ENCODE results near the gene SLC43A2.

SLC43A2 gene

DNA sequence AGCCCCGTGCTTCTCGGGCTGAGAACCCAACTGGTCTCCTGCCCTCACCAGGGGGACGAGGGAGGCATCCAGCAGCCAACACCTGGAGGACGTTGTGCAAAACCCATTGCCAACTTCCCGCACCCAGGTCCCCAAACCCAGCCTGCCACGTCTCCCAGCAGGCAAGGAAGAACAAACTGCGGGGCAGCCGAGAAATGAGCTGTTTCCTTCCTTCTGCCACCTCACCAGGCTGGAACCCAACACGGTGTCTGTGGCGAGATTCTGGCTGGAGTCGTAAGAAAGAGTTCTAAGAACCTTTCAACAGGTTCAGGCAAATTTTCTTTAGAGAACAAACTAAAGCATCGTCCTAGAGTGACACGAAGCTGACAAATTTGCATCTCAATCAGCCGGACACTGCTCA is 3.6 kb downstream of the SLC43A2 start:
- no peak for DNase-seq

DNA sequence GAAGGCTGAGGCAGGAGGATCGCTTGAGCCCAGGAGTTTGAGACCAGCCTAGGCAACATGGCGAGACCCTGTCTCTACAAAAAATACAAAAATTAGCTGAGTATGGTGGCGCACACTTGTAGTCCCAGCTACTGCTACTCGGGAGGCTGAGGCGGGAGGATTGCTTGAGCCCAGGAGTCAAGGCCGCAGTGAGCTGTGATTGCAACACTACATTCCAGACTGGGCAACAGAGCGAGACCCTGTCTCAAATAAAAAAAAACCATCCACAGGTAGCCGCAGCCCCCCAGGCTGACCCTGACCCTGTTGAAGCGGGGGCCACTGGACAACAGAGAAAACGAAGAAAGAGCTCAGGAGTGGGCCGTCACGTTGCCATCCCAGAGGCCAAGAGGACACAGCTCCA is 4.0 kb downstream of the SLC43A2 start:
- DNase-seq = no peak

DNA sequence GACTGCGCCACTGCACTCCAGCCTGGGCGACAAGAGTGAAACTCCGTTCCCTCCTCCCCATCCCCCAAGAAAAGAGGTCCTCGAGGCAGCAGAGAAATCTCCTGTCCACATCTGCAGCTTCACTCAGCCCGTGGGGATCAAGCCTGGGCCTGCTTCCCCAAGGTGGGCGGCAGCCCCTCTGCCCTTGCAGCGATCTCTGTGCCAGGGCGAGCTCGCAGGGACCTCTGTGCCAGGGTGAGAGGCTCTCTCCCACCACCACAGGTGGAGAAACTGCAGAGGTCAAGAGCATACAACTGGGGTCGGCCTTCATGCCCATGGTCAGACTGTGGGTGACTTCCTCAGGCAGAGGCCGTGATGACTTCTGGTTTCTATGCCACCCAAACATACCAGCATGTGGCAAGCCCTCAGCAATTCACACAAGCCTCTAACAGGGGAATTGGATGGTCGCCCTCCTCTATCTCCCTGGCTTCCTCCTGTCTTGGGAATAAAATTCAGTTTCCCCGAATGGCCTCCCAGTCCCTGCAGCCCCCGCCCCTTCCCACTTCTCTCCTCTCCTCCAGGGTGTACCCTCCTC is 5.5 kb downstream of the SLC43A2 start:
- DNase-seq = no peak

DNA sequence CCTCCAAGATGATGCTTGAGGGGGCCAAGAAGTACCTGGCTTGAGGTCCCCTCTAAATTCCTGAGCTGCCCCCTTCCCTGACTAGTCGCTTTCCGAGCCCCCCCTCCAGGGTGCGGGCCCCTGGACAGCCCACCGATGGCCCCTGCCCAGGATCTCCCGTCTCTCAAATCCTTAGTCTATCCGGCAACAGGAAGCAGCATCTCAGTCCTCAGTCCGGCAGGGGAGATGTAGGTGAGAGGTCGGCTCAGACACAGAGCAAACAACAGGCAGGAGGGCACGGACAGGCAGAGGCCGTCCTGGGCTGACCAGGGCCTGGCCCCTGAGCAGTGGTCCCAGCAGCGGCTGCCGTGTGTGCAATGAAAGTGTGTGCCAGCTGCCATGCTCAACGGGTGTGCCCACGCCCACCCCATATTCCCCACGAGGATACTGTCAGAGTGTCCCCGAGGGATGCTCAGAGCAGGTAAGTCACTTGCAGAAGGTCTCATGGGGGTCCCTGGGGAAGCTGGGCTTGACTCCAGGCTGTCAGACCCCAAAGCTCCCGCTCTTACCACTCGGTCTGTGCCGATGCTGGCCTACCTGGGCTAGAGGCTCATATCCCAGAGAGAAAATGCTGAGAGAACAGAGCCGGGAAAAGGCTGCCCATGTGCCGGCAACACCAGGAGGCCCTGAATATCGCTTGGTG is 7.2 kb downstream of the SLC43A2 start:
- no peak for DNase-seq

DNA sequence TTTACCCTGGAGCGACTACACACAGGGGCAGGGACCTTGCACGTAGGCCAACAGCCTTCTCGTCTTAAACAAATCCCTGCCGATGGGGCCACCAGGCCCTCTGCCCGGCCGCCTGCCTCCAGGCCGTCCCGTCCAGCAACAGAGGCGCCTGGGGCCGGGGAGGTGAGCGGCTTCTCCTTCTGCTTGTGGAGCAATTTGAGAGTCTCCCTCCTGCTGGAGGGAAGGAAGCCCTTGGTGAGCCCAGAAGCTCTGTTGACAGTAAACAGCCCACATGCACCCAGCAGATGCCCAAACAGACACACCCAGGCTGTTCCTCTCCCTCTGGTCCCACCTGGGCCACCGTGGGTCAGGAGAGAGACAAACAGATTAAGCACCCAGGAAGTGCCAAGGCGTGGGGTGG is 8.1 kb downstream of the SLC43A2 start:
- DNase-seq = no peak

DNA sequence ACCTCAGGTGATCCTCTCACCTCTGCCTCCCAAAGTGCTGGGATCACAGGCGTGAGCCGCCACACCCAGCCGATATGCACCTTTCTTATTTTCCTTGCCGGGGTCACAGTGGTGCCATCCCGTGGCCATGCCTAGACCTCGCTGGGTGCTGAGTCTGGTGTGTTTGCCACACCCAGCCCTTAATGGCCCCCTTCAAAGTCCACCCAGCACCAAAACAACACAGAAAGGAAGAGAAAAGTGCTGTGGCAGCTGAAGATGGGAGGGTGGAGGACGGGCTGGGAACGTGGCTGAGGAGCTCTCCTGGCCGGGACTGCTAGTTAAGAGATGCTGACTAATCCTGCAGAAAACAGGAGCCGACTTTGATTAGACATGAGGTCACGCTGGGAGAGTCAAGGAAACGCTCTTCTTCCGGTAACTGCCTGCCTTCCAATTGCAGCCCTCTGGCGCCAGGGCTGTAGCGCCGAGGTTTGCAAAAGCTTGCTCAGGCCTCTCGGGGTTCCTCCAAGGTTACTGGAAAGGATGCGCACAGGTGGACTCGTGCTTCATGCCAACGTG is 10.9 kb downstream of the SLC43A2 start:
- no peak for DNase-seq

DNA sequence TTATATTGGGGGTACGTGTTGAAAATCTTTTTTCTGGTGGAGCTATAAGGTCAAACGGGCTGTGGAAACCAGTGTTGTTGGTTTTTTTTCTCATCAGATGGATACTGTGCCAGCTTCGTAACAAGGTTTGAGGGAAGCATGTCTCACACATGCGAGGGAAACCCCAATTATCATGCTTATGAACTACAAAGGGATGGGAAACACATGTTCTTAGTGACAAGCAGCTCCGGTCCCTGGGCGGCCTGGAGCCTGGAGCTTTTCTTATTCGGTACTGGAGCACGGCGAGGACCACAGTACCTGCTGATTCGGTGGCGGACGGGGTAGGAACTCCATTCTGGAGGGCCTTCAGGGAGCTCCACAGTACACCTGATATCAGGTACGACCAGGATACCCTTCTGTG is 12.5 kb downstream of the SLC43A2 start:
- DNase-seq = no peak

DNA sequence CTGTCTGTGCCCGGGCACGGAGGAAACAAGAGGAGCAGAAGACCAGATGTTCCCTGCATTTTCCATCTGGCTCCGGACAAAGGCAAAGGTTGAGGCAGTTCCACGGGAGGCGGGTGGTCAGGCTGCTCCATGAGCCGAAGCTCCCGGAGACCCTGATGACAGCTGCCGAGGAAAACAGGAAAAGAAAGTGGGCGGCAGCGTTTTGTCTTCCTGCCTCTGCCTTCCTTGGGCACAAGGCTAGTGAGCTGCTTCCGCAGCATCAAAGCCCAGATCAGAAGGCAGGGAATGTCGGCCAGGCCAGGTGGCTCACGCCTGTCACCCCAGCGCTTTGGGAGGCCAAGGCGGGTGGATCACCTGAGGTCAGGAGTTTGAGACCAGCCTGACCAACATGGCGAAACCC is 16.2 kb downstream of the SLC43A2 start:
- DNase-seq = no peak

DNA sequence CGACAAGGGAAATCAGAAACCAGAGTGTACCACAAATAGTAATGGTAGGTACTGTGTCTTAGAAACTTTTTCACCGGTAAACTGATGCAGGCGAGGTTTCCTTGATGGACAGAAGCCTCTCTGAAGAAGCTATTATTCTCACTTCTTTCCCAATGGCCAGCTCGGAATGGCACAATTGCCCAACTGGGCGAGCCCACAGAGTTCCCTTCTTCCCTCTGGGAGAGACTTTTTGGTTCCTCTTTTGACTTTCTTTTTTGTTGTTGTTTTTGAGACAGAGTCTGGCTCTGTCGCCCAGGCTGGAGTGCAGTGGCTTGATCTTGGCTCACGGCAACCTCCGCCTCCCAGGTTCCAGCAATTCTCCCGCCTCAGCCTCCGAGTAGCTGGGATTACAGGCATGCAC is 16.9 kb downstream of the SLC43A2 start:
- DNase-seq = peak in 4 of 51 donors; percentile 12 to 27 (median 16)

DNA sequence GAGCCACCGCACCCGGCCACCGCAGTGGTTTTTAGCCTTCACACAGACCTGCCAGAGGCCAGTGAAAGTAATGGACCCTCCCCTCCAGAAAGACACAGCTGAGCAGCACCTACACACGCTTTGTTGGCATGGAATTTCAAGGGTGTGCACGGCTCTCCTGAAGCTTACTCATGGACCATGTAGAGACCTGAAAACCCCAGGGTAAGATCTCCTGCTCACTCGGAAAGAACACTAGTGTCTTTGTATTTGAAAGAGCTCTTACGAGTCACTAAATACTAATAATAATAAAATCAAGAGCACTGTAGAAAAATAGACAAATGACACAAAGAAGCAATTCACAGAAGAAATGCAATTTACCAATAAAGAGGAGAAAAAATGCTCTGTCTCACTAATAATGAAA is 20.0 kb downstream of the SLC43A2 start:
- no peak for DNase-seq

DNA sequence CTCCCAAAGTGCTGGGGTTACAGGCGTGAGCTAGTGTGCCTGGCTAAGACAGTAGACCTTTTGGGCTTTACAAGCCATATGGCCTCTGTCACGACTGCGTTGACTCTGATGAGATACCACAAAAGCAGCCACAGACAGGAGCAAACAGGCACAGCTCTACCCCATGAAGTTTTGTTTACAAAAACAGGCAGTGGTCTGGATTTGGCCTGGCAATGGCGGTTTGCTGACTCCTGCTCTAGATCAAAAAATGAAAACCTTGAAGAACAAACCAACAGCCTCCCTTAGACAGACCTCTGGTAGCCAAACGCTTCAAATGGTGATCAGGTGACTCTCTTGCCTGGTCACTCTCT is 20.7 kb downstream of the SLC43A2 start:
- DNase-seq = no peak

DNA sequence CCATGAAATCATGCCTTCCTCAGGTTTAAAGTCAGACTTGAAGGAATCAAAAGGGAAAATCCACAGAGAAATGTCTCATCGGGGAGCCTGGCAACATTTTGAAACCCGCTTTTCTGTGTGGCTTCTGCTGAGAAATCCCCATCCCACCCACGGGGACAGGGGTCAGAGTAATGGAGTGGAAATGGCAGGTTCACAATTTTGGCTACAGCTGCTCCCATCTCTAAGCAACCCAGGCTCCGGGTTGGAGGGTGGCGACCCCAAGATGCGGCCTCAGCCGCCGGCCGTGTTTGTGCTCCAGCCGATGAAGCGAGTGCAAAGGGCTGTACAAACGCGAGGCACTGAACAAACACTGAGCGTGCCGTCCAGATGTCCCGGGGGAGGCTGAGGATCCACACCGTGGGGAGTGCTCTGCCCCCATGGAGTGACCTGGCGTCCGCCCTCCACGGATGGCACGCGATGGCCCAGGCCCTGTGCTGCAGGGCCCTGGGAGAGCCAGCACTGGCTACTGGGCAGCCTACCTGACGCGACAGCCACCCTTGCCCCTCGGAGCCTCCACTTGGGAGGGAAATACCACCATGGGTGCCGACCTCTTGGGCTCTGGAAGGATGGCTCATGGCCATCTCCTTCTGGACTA is 22.2 kb downstream of the SLC43A2 start:
- peak in 1 of 51 donors; percentile 40 for DNase-seq

DNA sequence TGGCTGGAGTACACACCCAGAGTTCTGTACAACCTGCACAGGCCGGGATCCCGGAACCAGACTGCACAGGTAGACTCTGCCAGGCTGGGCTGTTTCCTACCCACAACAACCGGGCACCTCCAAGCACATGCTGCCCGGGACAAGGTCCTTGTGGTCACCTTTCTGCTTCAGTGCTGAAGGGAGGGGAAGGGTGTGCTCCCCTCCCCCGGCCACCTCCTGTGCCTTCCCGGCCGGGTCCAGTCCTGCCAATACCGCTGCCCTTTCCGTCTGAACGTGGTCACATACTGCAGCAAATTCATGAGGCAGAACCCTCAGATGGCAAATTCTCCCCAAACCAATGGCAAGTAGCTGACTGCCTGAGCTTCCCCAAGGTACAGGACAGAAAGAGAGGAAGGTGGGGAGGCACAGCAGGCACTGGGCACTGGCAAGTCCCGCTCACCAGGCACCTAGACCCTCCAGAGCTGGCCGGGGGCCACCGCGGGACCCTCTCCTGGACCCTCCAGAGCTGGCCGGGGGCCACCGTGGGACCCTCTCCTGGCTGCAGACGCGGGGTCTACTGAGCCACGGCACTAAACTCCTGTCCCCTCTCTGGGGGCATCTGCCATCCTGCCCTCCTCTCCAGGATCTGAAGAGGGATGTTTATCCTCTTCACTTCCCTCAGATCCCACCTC is 22.8 kb downstream of the SLC43A2 start:
- no peak for DNase-seq

DNA sequence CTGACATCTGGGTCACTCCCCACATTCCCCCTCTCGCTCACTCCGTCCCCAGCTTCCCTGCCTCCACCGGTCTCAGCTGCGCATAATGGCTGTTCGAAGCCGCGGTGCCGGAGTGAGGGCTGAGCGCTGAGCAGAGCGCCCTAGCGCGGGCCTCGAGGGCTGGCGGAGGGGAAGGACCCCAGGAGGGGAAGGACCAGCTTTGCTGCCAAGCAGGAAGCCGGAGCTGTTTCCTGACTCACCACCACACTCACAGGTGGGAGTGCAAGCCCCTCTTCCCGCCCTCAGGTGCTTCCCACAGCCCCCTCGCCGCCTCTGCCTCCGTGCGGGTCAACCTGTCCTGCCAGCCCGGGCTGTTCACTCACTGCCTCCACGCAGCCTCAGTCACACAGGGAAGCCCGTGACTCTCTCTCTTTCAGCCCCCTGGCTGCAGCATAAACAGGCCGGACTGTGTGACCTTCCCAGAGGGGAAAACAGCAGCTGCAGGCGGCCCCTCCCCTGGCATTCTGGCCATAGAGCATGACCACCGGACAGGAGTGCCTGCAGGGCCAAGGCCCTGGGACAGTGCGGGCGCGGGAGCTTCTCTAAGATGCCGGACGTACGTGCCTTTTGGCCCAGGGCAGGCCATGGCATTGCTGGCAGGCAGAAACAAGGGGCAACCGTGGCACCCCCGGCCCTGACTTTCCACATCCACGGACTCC is 23.7 kb downstream of the SLC43A2 start:
- no peak for DNase-seq

DNA sequence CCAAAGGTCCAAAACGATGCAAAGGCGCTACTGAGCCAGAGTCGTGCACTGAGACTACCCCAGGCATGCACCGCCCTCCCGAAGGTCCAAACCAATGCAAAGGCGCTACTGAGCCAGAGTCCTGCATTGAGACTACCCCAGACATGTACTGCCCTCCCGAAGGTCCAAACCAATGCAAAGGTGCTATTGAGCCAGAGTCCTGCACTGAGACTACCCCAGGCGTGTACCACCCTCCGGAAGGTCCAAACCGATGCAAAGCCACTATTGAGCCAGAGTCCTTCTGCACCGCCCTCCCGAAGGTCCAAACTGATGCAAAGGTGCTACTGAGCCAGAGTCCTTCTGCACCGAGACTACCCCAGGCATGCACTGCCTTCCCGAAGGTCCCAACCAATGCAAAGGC is 27.1 kb downstream of the SLC43A2 start:
- DNase-seq = no peak

DNA sequence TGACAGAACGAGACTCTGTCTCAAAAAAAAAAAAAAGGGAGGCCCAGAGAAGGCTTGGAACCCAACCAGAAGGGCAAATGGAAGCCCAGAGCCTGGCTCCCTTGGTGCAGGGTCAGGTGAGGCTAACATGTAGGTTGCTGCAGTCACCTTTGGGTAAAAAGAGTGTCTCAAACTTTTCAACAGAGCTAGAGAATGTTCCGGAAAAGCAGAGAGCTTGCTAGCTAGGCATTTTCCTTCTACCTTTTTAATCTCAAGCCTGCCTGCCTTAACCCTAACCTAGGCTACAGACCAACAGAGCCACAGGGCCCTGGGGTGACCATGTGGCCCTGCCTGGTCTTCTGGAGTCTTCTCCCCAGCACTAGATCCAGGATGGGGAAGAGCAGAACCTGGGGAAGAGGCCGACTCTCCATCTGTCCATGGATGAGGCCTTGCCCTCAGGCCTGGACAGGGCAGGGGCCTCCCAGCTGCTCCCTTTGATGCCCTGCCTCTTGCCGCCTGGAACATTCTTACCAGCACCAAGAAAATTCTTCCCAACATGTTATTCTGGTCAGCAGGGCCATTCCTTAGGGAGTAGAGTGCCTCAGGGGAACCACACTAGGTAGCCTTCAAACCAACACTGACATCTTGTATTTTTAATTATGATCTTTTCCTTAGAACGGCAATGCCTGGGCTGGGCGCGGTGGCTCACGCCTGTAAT is 30.1 kb downstream of the SLC43A2 start:
- no peak for DNase-seq

DNA sequence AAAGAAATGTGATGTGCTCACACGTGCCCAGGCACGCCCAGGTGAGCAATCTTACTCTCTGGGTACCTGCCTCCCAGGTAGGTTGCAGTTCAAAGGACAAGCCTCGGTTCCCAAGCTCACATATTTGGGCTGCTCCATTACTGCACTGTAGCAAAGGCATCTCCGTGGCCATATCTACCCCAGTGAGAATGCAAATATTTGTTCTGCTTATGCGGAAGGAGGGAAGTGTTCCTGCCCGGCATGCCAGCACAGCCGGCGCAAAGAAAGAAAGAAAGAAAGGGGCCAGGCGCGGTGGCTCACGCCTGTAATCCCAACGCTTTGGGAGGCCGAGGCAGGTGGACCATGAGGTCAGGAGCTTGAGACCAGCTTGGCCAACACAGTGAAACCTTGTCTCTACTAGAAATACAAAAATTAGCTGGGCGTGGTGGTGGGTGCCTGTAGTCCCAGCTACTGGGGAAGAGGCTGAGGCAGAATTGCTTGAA is 30.7 kb downstream of the SLC43A2 start:
- no peak for DNase-seq

DNA sequence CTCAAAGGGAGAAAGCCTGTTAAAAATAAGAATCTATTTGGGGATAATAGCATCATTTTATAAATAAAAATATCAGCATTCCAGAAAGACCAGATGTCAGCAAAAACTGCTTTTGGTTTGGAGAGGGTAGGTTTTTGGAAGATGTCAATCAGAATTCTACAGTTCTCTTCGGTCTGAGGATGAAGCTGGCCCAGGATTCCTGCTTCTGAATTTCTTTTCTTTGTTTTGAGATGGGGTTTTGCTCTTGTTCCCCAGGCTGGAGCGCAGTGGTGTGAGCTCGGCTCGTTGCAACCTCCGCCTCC is 35.1 kb downstream of the SLC43A2 start:
- DNase-seq = no peak

DNA sequence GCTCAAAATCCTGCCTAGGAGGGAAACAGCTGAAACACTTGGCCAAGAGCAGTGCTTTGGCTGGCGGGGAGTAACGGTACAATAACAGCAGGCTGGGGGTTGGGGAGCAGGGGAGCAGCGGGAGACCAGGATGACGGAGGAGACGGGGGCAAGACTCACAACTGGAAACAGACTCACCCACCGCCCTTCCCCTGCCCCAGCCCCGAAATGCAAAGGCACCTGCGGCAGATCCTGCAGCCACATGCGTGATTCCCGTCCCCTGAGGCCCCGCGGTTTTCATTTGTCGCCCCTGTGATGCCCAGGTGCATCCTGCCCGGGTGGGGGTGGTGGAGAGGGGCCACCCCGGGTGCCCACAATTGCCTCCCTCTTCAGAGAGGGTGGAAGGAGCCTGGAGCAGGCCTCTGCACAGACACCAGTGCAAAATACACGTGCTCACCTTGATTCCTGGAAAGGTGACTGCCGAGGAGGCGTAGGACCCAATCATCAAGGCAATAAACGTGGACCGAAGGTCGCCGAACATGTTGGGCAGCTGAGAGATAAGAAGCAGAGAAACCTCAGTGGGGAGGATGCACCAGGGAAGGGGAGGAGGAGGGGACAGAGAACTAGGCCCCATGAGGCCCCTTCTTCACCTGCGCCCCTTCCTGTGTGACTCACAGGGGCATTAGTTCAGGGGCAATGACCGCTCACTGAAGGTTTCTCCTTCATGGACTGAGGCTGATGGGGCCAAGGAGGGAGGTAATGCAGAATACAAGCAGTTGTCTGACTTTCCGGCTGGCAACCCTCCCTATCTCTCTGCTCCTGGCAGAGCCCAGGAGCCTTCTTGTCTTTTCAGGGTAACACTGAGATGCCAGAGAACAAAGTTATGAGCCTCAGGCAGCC is 35.6 kb downstream of the SLC43A2 start:
- DNase-seq = peak in 1 of 51 donors; percentile 14

DNA sequence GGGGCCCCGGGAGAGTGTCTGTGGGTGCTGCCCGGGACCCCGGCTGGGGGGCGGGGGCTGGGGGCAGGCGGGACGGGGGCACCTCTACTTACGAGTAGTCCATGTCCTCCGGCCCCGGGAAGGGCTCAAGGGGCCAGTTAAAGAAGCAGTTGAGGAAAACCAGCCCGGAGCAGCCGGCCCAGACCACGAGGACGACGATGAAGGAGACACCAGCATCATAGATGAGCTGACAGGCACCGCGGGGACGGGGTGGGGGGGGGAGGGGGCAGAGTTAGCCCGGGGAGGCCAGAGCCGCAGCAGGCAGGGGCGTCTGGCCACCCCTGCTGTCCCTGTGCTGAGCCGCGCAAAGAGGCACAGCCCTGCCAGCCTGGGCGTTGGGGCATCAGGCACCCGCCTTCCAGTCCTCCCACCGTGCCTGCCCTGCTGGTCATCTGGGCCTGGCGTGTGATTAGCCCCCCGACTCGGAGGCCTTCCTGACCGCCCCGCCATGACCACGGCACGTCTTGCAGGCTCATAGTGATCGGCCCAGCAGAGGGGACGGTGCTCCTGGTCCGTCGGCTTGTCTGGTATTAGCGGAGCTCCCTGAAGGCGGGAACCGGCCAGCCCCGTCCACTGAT is 37.1 kb downstream of the SLC43A2 start:
- no peak for DNase-seq

Data from hypothalamus (tissue), 51 donors.